ENCODE data around the gene WDR54. TPM values are rescaled to one million over a fixed set of nuclear protein-coding genes. Genes with fewer than 3 reads are reported as not detected.
A peak's percentile ranks its signal among the peaks of the same experiment; 100 is the strongest.

The WDR54 gene
- total and polyA plus RNA-seq, 10 of the 15 experiments (the other 5 are each of a cell fraction or from before 2014, with no cell fraction given): 38.2 to 116 (median 89.1) TPM

DNA sequence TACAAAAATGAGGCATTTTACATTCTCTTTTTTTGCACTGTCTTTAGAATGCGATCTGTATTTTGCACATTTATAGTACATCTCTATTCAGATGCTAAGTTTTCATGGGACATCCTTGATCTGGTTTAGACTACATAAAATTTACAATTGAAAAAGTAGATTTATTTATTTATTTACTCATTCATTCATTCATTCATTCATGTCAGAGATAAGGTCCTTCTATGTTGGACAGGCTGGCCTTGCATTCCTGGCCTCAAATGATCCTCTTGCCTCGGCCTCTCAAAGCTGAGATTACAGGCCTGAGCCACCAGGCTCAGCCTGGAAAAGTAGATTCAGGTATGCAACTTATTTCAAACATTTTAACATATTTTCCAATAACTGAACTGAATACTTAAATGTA is 25.4 kb upstream of the WDR54 start (continued):
- TF ChIP-seq, protein P1, sequence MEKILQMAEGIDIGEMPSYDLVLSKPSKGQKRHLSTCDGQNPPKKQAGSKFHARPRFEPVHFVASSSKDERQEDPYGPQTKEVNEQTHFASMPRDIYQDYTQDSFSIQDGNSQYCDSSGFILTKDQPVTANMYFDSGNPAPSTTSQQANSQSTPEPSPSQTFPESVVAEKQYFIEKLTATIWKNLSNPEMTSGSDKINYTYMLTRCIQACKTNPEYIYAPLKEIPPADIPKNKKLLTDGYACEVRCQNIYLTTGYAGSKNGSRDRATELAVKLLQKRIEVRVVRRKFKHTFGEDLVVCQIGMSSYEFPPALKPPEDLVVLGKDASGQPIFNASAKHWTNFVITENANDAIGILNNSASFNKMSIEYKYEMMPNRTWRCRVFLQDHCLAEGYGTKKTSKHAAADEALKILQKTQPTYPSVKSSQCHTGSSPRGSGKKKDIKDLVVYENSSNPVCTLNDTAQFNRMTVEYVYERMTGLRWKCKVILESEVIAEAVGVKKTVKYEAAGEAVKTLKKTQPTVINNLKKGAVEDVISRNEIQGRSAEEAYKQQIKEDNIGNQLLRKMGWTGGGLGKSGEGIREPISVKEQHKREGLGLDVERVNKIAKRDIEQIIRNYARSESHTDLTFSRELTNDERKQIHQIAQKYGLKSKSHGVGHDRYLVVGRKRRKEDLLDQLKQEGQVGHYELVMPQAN (conservative IDR thresholded peaks at IDR 0.05): no peak
- TF ChIP-seq PML (IDR thresholded peaks at IDR 0.05; ENCODE audit: low read length) (no peak), LARP7 (IDR thresholded peaks at IDR 0.05) (no peak), BHLHE40 (IDR thresholded peaks at IDR 0.05; ENCODE audit: borderline replicate concordance in 1 of 2, low read depth in 2 of 2, low read length in 1 of 2) (no peak)

DNA sequence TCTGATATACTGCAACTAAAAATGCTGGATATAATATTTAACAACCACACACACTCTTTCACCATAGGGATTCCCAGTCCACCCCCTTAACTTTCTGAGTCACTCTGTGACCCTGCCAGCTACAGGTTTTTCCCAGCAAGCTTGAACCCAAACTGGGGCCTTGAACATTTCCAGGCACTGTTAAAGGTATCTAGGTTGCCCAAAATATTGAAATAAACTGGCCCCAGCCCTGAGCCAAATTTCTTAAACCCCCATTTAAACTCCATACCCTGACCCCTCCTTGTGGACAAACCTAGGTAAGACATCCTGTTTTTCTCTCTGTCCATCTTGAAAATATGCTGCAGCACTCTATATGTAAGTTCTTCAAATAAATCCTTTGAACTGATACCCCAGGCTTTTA is 21.7 kb upstream of the WDR54 start:
- ChIA-PET RAD21 (ENCODE audit: unreplicated experiment) (interaction anchor here (1.8 to 3.3 kb wide), 2 partner anchors 9 to 148 kb away, joined by 3 to 13 read pairs; no protein-coding TSS in a partner anchor), CTCF (interaction anchor here (1.0 to 3.5 kb wide), 8 partner anchors 9 to 492 kb away, joined by 3 to 37 read pairs (median 6); partner anchors contain the start of gene MRPL53), SMC1A (ENCODE audit: uncharacterized antibody, unreplicated experiment) (interaction anchor here (1.0 to 3.2 kb wide), 3 partner anchors 10 to 188 kb away, joined by 3 to 16 read pairs (median 9); no protein-coding TSS in a partner anchor), POLR2A (interaction anchor here (0.6 kb wide), 1 partner anchor 41 kb away, joined by 3 read pairs; no protein-coding TSS in a partner anchor)
- no TSS peak for BruUV-seq (replicated peaks)
- no peaks in the 10 kb centered on the region for H3K27me3 ChIP-seq (replicated peaks in 1 of 2; ENCODE audit: control insufficient read depth in 2 of 2, insufficient read depth in 2 of 2, low read length in 1 of 2)
- no peak overlapping the region for H3K4me3 ChIP-seq
- peak overlapping the region; percentile 54; the same call in 1 of the 2 replicates for H2AFZ ChIP-seq (ENCODE audit: control insufficient read depth, low read depth, low read length)
- H3K4me2 ChIP-seq (ENCODE audit: control insufficient read depth, insufficient read depth): no peak overlapping the region
- H3K79me2 ChIP-seq (ENCODE audit: control insufficient read depth, insufficient read depth, low read length): no peaks in the 10 kb centered on the region
- no peaks in the 10 kb centered on the region for H3K36me3 ChIP-seq (ENCODE audit: control insufficient read depth in 2 of 2, insufficient read depth in 2 of 2, low read length in 1 of 2)
- no peaks in the 10 kb centered on the region for H4K20me1 ChIP-seq (ENCODE audit: control insufficient read depth, insufficient read depth)
- H3K4me1 ChIP-seq (ENCODE audit: control insufficient read depth, insufficient read depth, low read length): no peaks in the 10 kb centered on the region
- peak; percentile 84 for FAIRE-seq
- intact Hi-C loops (cut with micrococcal nuclease; ENCODE audit: unreplicated experiment): loop anchor here (5.0 to 10.0 kb wide), 2 partner anchors 188 to 255 kb away; partner anchors contain the start of gene BOLA3
- in situ Hi-C loops (cut with MboI): loop anchor here (10.0 kb wide), 1 partner anchor 575 kb away; the partner anchor contains the start of gene STAMBP
- DNase-seq (ENCODE audit: low read depth, low spot score): no peak
- H3K9me3 ChIP-seq (replicated peaks; ENCODE audit: control insufficient read depth, insufficient read depth, low read length): no peaks in the 10 kb centered on the region
- no peak overlapping the region for H3K9ac ChIP-seq (ENCODE audit: control insufficient read depth, insufficient read depth, low read length)
- ATAC-seq: peak; percentile 92
- H3K27ac ChIP-seq (ENCODE audit: control insufficient read depth, insufficient read depth): no peak overlapping the region
- TF ChIP-seq SIX5 (IDR thresholded peaks at IDR 0.05; ENCODE audit: low read depth, low read length, severe bottlenecking) (peak; percentile 17), RAD21 (IDR thresholded peaks at IDR 0.05; ENCODE audit: insufficient read depth, low read depth, low read length) (peak; percentile 74), TCF7 (IDR thresholded peaks at IDR 0.05; ENCODE audit: borderline replicate concordance) (no peak), SMC3 (IDR thresholded peaks at IDR 0.05; ENCODE audit: borderline replicate concordance, low read length) (peak; percentile 62; the same call in 1 of the 2 replicates), EZH2 (IDR thresholded peaks at IDR 0.05; ENCODE audit: borderline replicate concordance, control insufficient read depth, low read depth, low read length) (no peak), KDM1A (IDR thresholded peaks at IDR 0.05; ENCODE audit: borderline replicate concordance) (no peak), RAD51 (IDR thresholded peaks at IDR 0.05) (no peak)
- TF ChIP-seq, protein P2, sequence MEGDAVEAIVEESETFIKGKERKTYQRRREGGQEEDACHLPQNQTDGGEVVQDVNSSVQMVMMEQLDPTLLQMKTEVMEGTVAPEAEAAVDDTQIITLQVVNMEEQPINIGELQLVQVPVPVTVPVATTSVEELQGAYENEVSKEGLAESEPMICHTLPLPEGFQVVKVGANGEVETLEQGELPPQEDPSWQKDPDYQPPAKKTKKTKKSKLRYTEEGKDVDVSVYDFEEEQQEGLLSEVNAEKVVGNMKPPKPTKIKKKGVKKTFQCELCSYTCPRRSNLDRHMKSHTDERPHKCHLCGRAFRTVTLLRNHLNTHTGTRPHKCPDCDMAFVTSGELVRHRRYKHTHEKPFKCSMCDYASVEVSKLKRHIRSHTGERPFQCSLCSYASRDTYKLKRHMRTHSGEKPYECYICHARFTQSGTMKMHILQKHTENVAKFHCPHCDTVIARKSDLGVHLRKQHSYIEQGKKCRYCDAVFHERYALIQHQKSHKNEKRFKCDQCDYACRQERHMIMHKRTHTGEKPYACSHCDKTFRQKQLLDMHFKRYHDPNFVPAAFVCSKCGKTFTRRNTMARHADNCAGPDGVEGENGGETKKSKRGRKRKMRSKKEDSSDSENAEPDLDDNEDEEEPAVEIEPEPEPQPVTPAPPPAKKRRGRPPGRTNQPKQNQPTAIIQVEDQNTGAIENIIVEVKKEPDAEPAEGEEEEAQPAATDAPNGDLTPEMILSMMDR (IDR thresholded peaks at IDR 0.05 in 2 of 3, conservative IDR thresholded peaks at IDR 0.05 in 1 of 3; ENCODE audit: control insufficient read depth in 2 of 3, extremely low read depth in 1 of 3, insufficient read depth in 1 of 3, low read depth in 3 of 3, low read length in 3 of 3): peak; percentile 49 to 67 (median 60)
- TF ChIP-seq, protein P3, sequence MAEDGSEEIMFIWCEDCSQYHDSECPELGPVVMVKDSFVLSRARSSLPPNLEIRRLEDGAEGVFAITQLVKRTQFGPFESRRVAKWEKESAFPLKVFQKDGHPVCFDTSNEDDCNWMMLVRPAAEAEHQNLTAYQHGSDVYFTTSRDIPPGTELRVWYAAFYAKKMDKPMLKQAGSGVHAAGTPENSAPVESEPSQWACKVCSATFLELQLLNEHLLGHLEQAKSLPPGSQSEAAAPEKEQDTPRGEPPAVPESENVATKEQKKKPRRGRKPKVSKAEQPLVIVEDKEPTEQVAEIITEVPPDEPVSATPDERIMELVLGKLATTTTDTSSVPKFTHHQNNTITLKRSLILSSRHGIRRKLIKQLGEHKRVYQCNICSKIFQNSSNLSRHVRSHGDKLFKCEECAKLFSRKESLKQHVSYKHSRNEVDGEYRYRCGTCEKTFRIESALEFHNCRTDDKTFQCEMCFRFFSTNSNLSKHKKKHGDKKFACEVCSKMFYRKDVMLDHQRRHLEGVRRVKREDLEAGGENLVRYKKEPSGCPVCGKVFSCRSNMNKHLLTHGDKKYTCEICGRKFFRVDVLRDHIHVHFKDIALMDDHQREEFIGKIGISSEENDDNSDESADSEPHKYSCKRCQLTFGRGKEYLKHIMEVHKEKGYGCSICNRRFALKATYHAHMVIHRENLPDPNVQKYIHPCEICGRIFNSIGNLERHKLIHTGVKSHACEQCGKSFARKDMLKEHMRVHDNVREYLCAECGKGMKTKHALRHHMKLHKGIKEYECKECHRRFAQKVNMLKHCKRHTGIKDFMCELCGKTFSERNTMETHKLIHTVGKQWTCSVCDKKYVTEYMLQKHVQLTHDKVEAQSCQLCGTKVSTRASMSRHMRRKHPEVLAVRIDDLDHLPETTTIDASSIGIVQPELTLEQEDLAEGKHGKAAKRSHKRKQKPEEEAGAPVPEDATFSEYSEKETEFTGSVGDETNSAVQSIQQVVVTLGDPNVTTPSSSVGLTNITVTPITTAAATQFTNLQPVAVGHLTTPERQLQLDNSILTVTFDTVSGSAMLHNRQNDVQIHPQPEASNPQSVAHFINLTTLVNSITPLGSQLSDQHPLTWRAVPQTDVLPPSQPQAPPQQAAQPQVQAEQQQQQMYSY (CRISPR knock-in tag; IDR thresholded peaks at IDR 0.05): no peak

Measured in GM12878 (cell line).